HFF-Myc (cell line): ENCODE results near the gene ACP4.

Source experiments
- DNase-seq: peaks from one replicate; pipeline ENCODE4 v3.0.0-alpha.2; 2011; ENCODE audit warnings: low read depth; ENCODE audit errors: extremely low read depth
- H3K4me3 ChIP-seq: replicated peaks from 2 replicates; pipeline ENCODE4 v1.5.1; 2011; ENCODE audit warnings: low read depth, mild to moderate bottlenecking, control low read depth, low read length
- TF ChIP-seq, protein P1 (sequence below): IDR thresholded peaks from 2 replicates; pipeline ENCODE4 v1.5.1; 2012; ENCODE audit warnings: mild to moderate bottlenecking, low read depth, low read length, control low read depth; ENCODE audit errors: missing control alignments

ACP4 gene

GRCh38 chr19:50796634-50797428 lies 6.6 kb downstream of the ACP4 start:
- DNase-seq, result no peak
- H3K4me3 ChIP-seq, result no peak overlapping the region
- TF ChIP-seq, protein P1, sequence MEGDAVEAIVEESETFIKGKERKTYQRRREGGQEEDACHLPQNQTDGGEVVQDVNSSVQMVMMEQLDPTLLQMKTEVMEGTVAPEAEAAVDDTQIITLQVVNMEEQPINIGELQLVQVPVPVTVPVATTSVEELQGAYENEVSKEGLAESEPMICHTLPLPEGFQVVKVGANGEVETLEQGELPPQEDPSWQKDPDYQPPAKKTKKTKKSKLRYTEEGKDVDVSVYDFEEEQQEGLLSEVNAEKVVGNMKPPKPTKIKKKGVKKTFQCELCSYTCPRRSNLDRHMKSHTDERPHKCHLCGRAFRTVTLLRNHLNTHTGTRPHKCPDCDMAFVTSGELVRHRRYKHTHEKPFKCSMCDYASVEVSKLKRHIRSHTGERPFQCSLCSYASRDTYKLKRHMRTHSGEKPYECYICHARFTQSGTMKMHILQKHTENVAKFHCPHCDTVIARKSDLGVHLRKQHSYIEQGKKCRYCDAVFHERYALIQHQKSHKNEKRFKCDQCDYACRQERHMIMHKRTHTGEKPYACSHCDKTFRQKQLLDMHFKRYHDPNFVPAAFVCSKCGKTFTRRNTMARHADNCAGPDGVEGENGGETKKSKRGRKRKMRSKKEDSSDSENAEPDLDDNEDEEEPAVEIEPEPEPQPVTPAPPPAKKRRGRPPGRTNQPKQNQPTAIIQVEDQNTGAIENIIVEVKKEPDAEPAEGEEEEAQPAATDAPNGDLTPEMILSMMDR, result no peak

DNA sequence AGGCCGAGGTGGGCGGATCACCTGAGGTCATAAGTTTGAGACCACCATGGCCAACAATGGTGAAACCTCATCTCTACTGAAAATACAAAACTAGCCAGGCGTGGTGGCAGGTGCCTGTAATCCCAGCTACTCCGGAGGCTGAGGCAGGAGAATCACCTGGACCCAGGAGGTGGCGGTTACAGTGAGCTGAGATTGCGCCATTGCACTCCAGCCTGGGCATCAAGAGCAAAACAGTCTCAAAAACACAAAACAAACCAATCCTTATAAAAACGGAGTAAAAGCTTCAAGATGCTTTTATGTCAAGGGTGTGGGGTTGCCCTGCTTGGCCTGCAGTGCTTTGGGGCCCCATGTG lies 7.2 kb downstream of the ACP4 start:
- no peak for DNase-seq
- TF ChIP-seq, protein P1, result no peak
- no peak overlapping the region for H3K4me3 ChIP-seq

DNA sequence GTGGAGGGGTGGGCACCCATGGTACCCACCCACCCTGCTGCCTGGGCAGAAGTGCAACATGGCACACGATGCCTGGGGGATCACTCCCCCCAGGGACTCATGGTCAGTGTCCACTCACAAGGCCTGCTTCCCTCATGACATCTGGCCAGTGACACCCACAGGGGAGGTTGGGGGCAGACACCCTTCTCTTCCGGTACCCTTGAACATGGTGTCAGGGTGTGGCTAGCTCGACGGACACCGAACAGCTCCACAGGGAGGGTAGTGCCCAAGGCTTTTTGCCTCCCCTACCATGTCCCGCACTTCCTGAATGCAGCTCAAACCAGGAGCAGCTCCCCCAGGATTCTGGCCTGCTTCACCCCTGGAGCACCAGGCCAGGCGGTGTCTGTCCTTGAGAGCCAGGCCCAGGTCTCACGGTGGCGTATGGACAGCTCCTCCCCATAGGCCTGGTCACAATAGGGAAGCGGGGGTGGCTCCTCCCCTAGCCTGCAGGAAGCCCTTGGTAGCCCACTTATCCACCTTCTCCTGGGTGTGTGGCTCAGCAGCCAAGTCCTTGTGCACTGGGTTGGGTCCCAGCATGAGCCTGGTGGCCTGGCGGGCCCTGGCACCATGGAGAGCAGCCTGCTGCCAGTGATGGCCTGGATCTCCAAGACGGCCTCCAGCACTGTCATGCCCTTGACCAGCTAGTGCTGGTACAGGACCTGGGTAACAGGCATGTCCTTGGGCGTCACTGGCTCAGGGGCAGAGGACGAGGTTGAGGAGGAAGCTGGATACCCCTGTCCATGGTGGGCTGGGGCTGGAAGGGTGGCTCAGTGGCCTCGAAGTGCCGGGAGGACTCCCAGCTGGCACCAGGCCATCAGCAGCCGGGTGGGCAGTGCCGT lies 7.8 kb downstream of the ACP4 start:
- TF ChIP-seq, protein P1, result no peak
- DNase-seq, result no peak
- no peak overlapping the region for H3K4me3 ChIP-seq

GRCh38 chr19:50798659-50799546 lies 8.7 kb downstream of the ACP4 start:
- no peak overlapping the region for H3K4me3 ChIP-seq
- no peak for DNase-seq
- TF ChIP-seq, protein P1, result no peak

DNA sequence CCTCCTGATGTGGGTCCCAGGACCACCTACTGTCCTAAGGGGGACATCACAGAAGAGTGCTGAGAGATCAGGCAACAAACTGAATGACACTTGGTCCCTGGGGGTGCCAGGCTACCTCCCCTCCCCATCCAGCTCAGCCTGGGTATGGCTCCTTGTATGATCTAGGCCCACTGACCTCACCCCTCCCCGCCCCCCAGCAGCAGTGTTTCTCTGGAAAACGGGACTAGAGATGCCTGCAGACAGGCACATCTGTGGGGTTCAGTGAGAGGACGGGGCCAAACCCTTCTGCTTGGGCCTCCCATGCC lies 9.3 kb downstream of the ACP4 start:
- no peak overlapping the region for H3K4me3 ChIP-seq
- TF ChIP-seq, protein P1, result no peak
- no peak for DNase-seq

DNA sequence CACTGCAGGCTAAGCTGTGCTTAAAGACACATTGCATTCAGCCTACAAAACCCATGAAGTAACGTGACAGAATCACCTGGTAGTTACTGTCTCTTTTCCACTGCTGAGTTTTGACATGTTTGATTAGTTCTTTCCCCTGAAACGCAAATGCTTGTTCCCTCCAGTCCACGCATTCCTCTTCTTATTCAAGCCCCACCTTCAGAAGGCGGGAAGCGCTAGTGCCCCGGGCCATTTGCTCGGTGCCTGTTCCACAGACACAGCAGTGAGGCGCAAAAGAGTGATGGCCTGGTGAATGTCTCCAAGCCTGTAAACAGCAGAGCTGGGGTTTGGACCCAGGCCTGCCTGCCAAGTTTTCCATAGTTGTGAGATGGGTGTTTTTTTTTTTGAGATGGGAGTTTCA lies 10.9 kb downstream of the ACP4 start:
- TF ChIP-seq, protein P1, result no peak
- no peak for DNase-seq
- H3K4me3 ChIP-seq, result no peak overlapping the region
